DOHH2 (cell line): ENCODE measurements around the gene RIN2.

ENCODE experiments used
- H3F3A ChIP-seq: fragments of 200-600 bp; sonication (generic), shearing (Covaris generic); 2 replicates; pipeline ENCODE4 v1.6.0; 2016; ENCODE audit warnings: antibody characterized with exemption, mild to moderate bottlenecking; ENCODE audit not compliant: control insufficient read depth, insufficient read depth
- H3K27ac ChIP-seq: fragments of 200-600 bp; sonication (generic); 2 replicates; pipeline ENCODE4 v1.5.1; 2014; ENCODE audit warnings: low read depth, mild to moderate bottlenecking, low read length, moderate library complexity
- H3K27me3 ChIP-seq: fragments of 200-600 bp; sonication (generic); 2 replicates; pipeline ENCODE4 v1.6.1; 2014; ENCODE audit warnings: mild to moderate bottlenecking, low read length, mixed read lengths; ENCODE audit not compliant: control insufficient read depth
- H3K36me3 ChIP-seq: fragments of 200-600 bp; sonication (generic); 2 replicates; pipeline ENCODE4 v1.6.1; 2014; ENCODE audit warnings: mild to moderate bottlenecking, low read length, moderate library complexity, mixed read lengths; ENCODE audit not compliant: control insufficient read depth
- H3K4me1 ChIP-seq: fragments of 200-600 bp; sonication (generic); 2 replicates; pipeline ENCODE4 v1.6.1; 2014; ENCODE audit warnings: mild to moderate bottlenecking, low read length, mixed read lengths; ENCODE audit not compliant: control insufficient read depth
- H3K4me2 ChIP-seq: fragments of 200-600 bp; sonication (generic); 2 replicates; pipeline ENCODE4 v1.6.0; 2014; ENCODE audit warnings: mild to moderate bottlenecking, low read length, moderate library complexity
- H3K4me3 ChIP-seq: fragments of 200-600 bp; sonication (generic); 2 replicates; pipeline ENCODE4 v1.5.1; 2014; ENCODE audit warnings: mild to moderate bottlenecking, low read length, mixed read lengths
- H3K79me2 ChIP-seq: fragments of 200-600 bp; sonication (generic); 2 replicates; pipeline ENCODE4 v1.6.1; 2014; ENCODE audit warnings: mild to moderate bottlenecking, low read length, mixed read lengths; ENCODE audit not compliant: control insufficient read depth
- H3K9me2 ChIP-seq: fragments of 200-600 bp; sonication (generic); replicated peaks from 2 replicates; pipeline ENCODE4 v1.6.1; 2014; ENCODE audit warnings: mild to moderate bottlenecking, low read length, mixed read lengths; ENCODE audit not compliant: control insufficient read depth
- H3K9me3 ChIP-seq: fragments of 200-600 bp; sonication (generic); 2 replicates; pipeline ENCODE4 v1.6.1; 2014; ENCODE audit warnings: antibody characterized with exemption, low read length, mixed read lengths; ENCODE audit not compliant: control insufficient read depth, insufficient read depth
- H4K20me1 ChIP-seq: fragments of 200-600 bp; sonication (generic); 2 replicates; pipeline ENCODE4 v1.6.0; 2014; ENCODE audit warnings: low read depth, mild to moderate bottlenecking, antibody characterized with exemption, low read length, moderate library complexity; ENCODE audit not compliant: control insufficient read depth, insufficient read depth
- EZH2phosphoT487 ChIP-seq: fragments of 200-600 bp; sonication (generic); IDR thresholded peaks from 2 replicates; pipeline ENCODE4 v1.6.1; 2017; ENCODE audit warnings: borderline replicate concordance, mild to moderate bottlenecking, antibody characterized with exemption, low read length, moderate library complexity, mixed read lengths
- TF ChIP-seq, protein P1 (sequence below): fragments of 200-600 bp; sonication (generic); IDR thresholded peaks from one replicate; pipeline ENCODE4 v1.5.1; 2014; ENCODE audit warnings: antibody characterized with exemption, mild to moderate bottlenecking, low read depth, low read length; ENCODE audit not compliant: poor library complexity, severe bottlenecking

The RIN2 gene

GRCh38 chr20:19756761-19757486 lies 1.1 kb upstream of the RIN2 start:
- H3K4me3 ChIP-seq: no peak overlapping the region

DNA sequence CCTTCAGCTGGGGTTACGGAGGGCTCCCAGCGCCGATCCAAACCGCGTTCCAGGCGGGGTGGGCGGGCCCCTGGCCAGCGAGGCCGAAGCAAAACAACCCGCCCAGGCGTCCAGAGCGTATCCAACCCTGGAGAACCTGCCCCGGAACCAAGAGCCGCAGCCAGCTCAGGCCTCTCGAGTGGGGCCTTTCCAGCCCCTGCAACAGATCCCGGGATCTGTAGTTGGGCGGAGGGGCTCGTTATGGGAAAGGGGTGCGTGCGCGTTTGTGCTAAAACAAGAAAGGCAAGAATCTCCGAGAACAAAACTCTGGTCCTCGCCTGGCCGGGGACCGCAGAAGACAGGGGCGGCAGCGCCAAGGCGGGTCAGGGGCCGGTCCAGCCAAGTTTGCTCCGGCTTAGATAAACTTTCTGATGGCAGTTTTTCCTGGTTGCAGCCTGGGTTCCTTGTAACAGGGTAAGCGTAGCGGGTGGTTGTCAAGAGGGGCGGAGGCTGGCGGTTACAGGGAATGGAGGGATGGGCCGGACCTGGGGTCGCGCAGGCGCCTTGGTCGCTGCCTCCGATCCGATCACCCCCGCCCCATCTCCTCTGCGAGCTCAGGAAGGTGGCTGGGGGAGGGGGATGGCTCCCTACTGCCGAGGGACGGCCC lies 448 bp upstream of the RIN2 start:
- Histone ChIP-seq H3K9me3 (no peaks in the 10 kb centered on the region), H3K79me2 (no peaks in the 10 kb centered on the region), H3K27me3 (no peaks in the 10 kb centered on the region; the same call in 1 of the 2 replicates), H4K20me1 (no peaks in the 10 kb centered on the region), H3K4me2 (no peak overlapping the region), H3K4me3 (no peak overlapping the region), H3F3A (no peaks in the 10 kb centered on the region), H3K4me1 (no peaks in the 10 kb centered on the region), H3K36me3 (no peaks in the 10 kb centered on the region), H3K9me2 (no peaks in the 10 kb centered on the region), H3K27ac (no peak overlapping the region)
- TF ChIP-seq, protein P1, sequence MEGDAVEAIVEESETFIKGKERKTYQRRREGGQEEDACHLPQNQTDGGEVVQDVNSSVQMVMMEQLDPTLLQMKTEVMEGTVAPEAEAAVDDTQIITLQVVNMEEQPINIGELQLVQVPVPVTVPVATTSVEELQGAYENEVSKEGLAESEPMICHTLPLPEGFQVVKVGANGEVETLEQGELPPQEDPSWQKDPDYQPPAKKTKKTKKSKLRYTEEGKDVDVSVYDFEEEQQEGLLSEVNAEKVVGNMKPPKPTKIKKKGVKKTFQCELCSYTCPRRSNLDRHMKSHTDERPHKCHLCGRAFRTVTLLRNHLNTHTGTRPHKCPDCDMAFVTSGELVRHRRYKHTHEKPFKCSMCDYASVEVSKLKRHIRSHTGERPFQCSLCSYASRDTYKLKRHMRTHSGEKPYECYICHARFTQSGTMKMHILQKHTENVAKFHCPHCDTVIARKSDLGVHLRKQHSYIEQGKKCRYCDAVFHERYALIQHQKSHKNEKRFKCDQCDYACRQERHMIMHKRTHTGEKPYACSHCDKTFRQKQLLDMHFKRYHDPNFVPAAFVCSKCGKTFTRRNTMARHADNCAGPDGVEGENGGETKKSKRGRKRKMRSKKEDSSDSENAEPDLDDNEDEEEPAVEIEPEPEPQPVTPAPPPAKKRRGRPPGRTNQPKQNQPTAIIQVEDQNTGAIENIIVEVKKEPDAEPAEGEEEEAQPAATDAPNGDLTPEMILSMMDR: no peak
- no peak for TF ChIP-seq EZH2phosphoT487

More at GRCh38 chr20:19756761-19757486, 1.1 kb upstream of the RIN2 start:
- Histone ChIP-seq H4K20me1 (no peaks in the 10 kb centered on the region), H3K4me1 (no peaks in the 10 kb centered on the region), H3K36me3 (no peaks in the 10 kb centered on the region), H3K27me3 (no peaks in the 10 kb centered on the region; the same call in 1 of the 2 replicates), H3K79me2 (no peaks in the 10 kb centered on the region), H3K4me2 (no peak overlapping the region), H3K9me3 (no peaks in the 10 kb centered on the region), H3F3A (no peaks in the 10 kb centered on the region), H3K9me2 (no peaks in the 10 kb centered on the region), H3K27ac (no peak overlapping the region)
- TF ChIP-seq, protein P1: no peak
- no peak for TF ChIP-seq EZH2phosphoT487

GRCh38 chr20:19758501-19759331 lies 658 bp downstream of the RIN2 start:
- TF ChIP-seq, protein P1: no peak
- TF ChIP-seq EZH2phosphoT487: no peak
- H3F3A ChIP-seq: no peaks in the 10 kb centered on the region
- no peaks in the 10 kb centered on the region for H4K20me1 ChIP-seq
- H3K27ac ChIP-seq: no peak overlapping the region
- H3K4me1 ChIP-seq: no peaks in the 10 kb centered on the region
- no peaks in the 10 kb centered on the region for H3K36me3 ChIP-seq
- H3K9me3 ChIP-seq: no peaks in the 10 kb centered on the region
- H3K27me3 ChIP-seq: no peaks in the 10 kb centered on the region; the same call in 1 of the 2 replicates
- no peaks in the 10 kb centered on the region for H3K79me2 ChIP-seq
- no peaks in the 10 kb centered on the region for H3K9me2 ChIP-seq
- no peak overlapping the region for H3K4me2 ChIP-seq
- H3K4me3 ChIP-seq: no peak overlapping the region
